HepG2 (cell line): ENCODE results near the gene ECEL1. TPM values are rescaled to one million over a fixed set of nuclear protein-coding genes. Genes with fewer than 3 reads are reported as not detected.

Source experiments
- ATAC-seq: fragments of 200-7000 bp; cut with Tn5 transposase; 3 replicates; pipeline ENCODE4 v1.9.1; 2020; ENCODE audit warnings: mild to moderate bottlenecking, moderate library complexity
- BruUV-seq: library from RNA; stranded (reverse); fragments of 400-500 nt; replicated peaks from 2 replicates; lab custom pipeline; 2021; lab: Mats Ljungman, UMichigan
- CTCF ChIA-PET: fragments of 300-600 bp; formaldehyde crosslinking; extraction: SDS; loops from one replicate; lab custom pipeline; 2021; ENCODE audit warnings: low total read pairs, inconsistent platforms, low intra/inter-chr PET ratio; lab: Yijun Ruan, JAX
- POLR2A ChIA-PET: fragments of 350-600 bp; sonication (Branson Sonifier 250); formaldehyde crosslinking; loops from one replicate; lab custom pipeline; 2020; ENCODE audit warnings: antibody characterized with exemption, inconsistent platforms; lab: Yijun Ruan, JAX
- DNase-seq: peaks from one replicate; pipeline ENCODE4 v3.0.0-alpha.2; 2015; ENCODE audit warnings: low spot score
- FAIRE-seq: peaks from 3 replicates; lab custom pipeline; 2011; peaks lifted over from hg19 to GRCh38; lab: Jason Lieb, UNC
- H2AFZ ChIP-seq: one replicate; pipeline ENCODE4 v1.6.1; 2011; ENCODE audit warnings: low read length, inconsistent platforms
- H3K27ac ChIP-seq: fragments of 300-600 bp; 3 replicates; pipeline ENCODE4 v1.8.0; 2011; ENCODE audit warnings: mixed run types, mild to moderate bottlenecking, mixed read lengths, low read length, inconsistent platforms; ENCODE audit not compliant: insufficient read depth; ENCODE audit errors: extremely low read length
- H3K27me3 ChIP-seq, 2 experiments: fragments of 200-600 bp in 1 of 2; 2 replicates in 1 of 2; 3 replicates in 1 of 2; pipeline versions ENCODE4 v1.6.0 to v1.8.0; 2011; ENCODE audit warnings: low read length in 2 of 2, mild to moderate bottlenecking in 2 of 2, moderate library complexity in 2 of 2, inconsistent platforms in 1 of 2; ENCODE audit not compliant: insufficient read depth in 2 of 2, control insufficient read depth in 1 of 2
- H3K36me3 ChIP-seq, 2 experiments: fragments of 200-600 bp in 1 of 2; replicated peaks in 1 of 2; 2 replicates in 1 of 2; 3 replicates in 1 of 2; pipeline versions ENCODE4 v1.5.1 to v1.8.0; 2011; ENCODE audit warnings: low read length in 2 of 2, inconsistent platforms in 1 of 2; ENCODE audit not compliant: insufficient read depth in 2 of 2, control insufficient read depth in 1 of 2
- H3K4me1 ChIP-seq: 2 replicates; pipeline ENCODE4 v1.5.1; 2012; ENCODE audit warnings: low read length, inconsistent platforms; ENCODE audit not compliant: insufficient read depth
- H3K4me2 ChIP-seq: 2 replicates; pipeline ENCODE4 v1.6.0; 2011; ENCODE audit warnings: low read depth, low read length, inconsistent platforms
- H3K4me3 ChIP-seq, 3 experiments: fragments of 200-600 bp in 1 of 3; sonication (generic), shearing (Covaris generic) in 1 of 3; replicated peaks in 1 of 3; 2 replicates each; pipeline ENCODE4 v1.5.1; 2011 to 2016; ENCODE audit warnings: low read length in 3 of 3, inconsistent platforms in 2 of 3, low read depth in 2 of 3, mild to moderate bottlenecking in 2 of 3, control low read depth in 1 of 3, mixed read lengths in 1 of 3; ENCODE audit not compliant: insufficient read depth in 1 of 3
- H3K79me2 ChIP-seq: one replicate; pipeline ENCODE4 v1.6.1; 2011; ENCODE audit warnings: low read length, inconsistent platforms; ENCODE audit not compliant: insufficient read depth
- H3K9ac ChIP-seq: 2 replicates; pipeline ENCODE4 v1.6.0; 2011; ENCODE audit warnings: mild to moderate bottlenecking, low read depth, low read length, inconsistent platforms; ENCODE audit not compliant: insufficient read depth
- H3K9me3 ChIP-seq: 2 replicates; pipeline ENCODE4 v1.5.1; 2012; ENCODE audit warnings: mild to moderate bottlenecking, low read length
- H4K20me1 ChIP-seq: 2 replicates; pipeline ENCODE4 v1.6.0; 2011; ENCODE audit warnings: inconsistent platforms, mild to moderate bottlenecking, low read length, moderate library complexity; ENCODE audit not compliant: insufficient read depth
- BRD4 ChIP-seq: sonication (generic); formaldehyde crosslinking; IDR thresholded peaks from 2 replicates; pipeline ENCODE4 v1.4.0; 2020; ENCODE audit warnings: missing genetic modification reagents
- CTCF ChIP-seq: sonication (generic); formaldehyde crosslinking; IDR thresholded peaks from 2 replicates; pipeline ENCODE4 v1.5.0; 2020; ENCODE audit warnings: mild to moderate bottlenecking, missing genetic modification reagents, moderate library complexity
- ELF3 ChIP-seq: IDR thresholded peaks from 2 replicates; pipeline ENCODE4 v1.6.1; 2016; ENCODE audit warnings: missing genetic modification reagents, missing compliant biosample characterization
- EZH2 ChIP-seq: conservative IDR thresholded peaks from 2 replicates; pipeline ENCODE4 v1.6.1; 2012; ENCODE audit warnings: mild to moderate bottlenecking, low read depth, low read length, moderate library complexity
- HOXA3 ChIP-seq: sonication (generic); formaldehyde crosslinking; IDR thresholded peaks from 2 replicates; pipeline ENCODE4 v1.5.0; 2020; ENCODE audit warnings: missing genetic modification reagents
- MTF2 ChIP-seq: sonication (generic); formaldehyde crosslinking; IDR thresholded peaks from 2 replicates; pipeline ENCODE4 v1.5.0; 2020; ENCODE audit warnings: missing genetic modification reagents, borderline replicate concordance
- MYC ChIP-seq: sonication (generic); formaldehyde crosslinking; IDR thresholded peaks from 2 replicates; pipeline ENCODE4 v1.9.0; 2021; ENCODE audit warnings: missing genetic modification reagents, borderline replicate concordance
- NPAS2 ChIP-seq: sonication (generic); formaldehyde crosslinking; IDR thresholded peaks from 2 replicates; pipeline ENCODE4 v1.8.0; 2022; ENCODE audit warnings: mild to moderate bottlenecking, missing genetic modification reagents, borderline replicate concordance
- ZBTB21 ChIP-seq: sonication (generic); formaldehyde crosslinking; IDR thresholded peaks from 2 replicates; pipeline ENCODE4 v1.4.0; 2020; ENCODE audit warnings: missing genetic modification reagents
- ZBTB7B ChIP-seq: sonication (generic); formaldehyde crosslinking; IDR thresholded peaks from 2 replicates; pipeline ENCODE4 v1.4.0; 2020; ENCODE audit warnings: missing genetic modification reagents
- ZNF260 ChIP-seq: sonication (generic); formaldehyde crosslinking; IDR thresholded peaks from 2 replicates; pipeline ENCODE4 v1.4.0; 2020; ENCODE audit warnings: missing genetic modification reagents, low read depth, mild to moderate bottlenecking, borderline replicate concordance
- ZNF562 ChIP-seq: sonication (generic); formaldehyde crosslinking; IDR thresholded peaks from 2 replicates; pipeline ENCODE4 v1.8.0; 2022; ENCODE audit warnings: missing genetic modification reagents, borderline replicate concordance
- ZNF704 ChIP-seq: sonication (generic); formaldehyde crosslinking; IDR thresholded peaks from 2 replicates; pipeline ENCODE4 v1.8.1; 2023; ENCODE audit warnings: mild to moderate bottlenecking, inconsistent platforms, moderate library complexity, missing genetic modification reagents, borderline replicate concordance
- ZNF766 ChIP-seq: sonication (generic); formaldehyde crosslinking; IDR thresholded peaks from 2 replicates; pipeline ENCODE4 v1.5.0; 2020; ENCODE audit warnings: missing genetic modification reagents, borderline replicate concordance
- WGBS: methylation state at CpG from one replicate; pipeline ENCODE4 v1.1.6; 2017; ENCODE audit warnings: low lambda C conversion rate; 5-methylcytosine and 5-hydroxymethylcytosine counted together
- in situ Hi-C: cut with HindIII; loops from 2 replicates; pipeline ENCODE4 v1.10.0; 2017; ENCODE audit warnings: low pct_unique_long_range_greater_than_20kb; ENCODE audit not compliant: extremely low pct_ligation_motif_present
- intact Hi-C: fragments of 100-400 bp; cut with micrococcal nuclease; formaldehyde crosslinking; loops from one replicate; pipeline ENCODE4 v1.10.0; 2022; ENCODE audit not compliant: unreplicated experiment
- polyA plus RNA-seq, 8 experiments: library from polyadenylated mRNA; depleted of rRNA in 3 of 8; stranded (reverse) in 7 of 8; unstranded in 1 of 8; fragments of >200 nt; fragmentation: Illumina TruSeq in 4 of 8; extraction: Trizol in 4 of 8; gene quantifications; 2 replicates each; pipeline versions ENCODE4 v1.2.1 to v1.2.3, GENCODE V29; 2011 to 2016; ENCODE audit warnings: low read depth in 4 of 8, missing spikeins in 1 of 8, mixed read lengths in 1 of 8; ENCODE audit not compliant: insufficient read depth in 1 of 8
- total RNA-seq, 5 experiments: library from RNA; depleted of rRNA; stranded (reverse); fragments of >200 nt; fragmentation: Illumina TruSeq; extraction: Trizol; gene quantifications; 2 replicates each; pipeline ENCODE4 v1.2.3, GENCODE V29; 2016; ENCODE audit warnings: low read depth in 1 of 5

ECEL1 gene
- total and polyA plus RNA-seq, 2 of the 13 experiments (the other 11 are each of a cell fraction or from before 2014, with no cell fraction given) = not detected

- WGBS = 31% methylated on average over 16 of the region's 16 CpGs
- intact Hi-C loops (no loop called here), in situ Hi-C loops (no loop called here)
- no TSS peak for BruUV-seq
- Histone ChIP-seq H3K9me3 (no peaks in the 10 kb centered on the region), H3K36me3 (no peaks in the 10 kb centered on the region), H3K4me2 (peak overlapping the region; percentile 72), H2AFZ (no peak overlapping the region), H3K4me1 (peaks cover 11% of the 10 kb centered on the region), H3K27ac (no peak overlapping the region), H4K20me1 (no peaks in the 10 kb centered on the region), H3K27me3 (peaks cover 18 to 94% of the 10 kb centered on the region in 2 experiments), H3K4me3 (peak overlapping the region in 2 of 3 experiments; percentile 52 to 67; a peak in 3 of 6 replicates), H3K9ac (no peak overlapping the region), H3K79me2 (no peaks in the 10 kb centered on the region)
- FAIRE-seq = no peak
- no peak for TF ChIP-seq ZNF562 (CRISPR knock-in tag)
- TF ChIP-seq CTCF = no peak
- TF ChIP-seq EZH2 = peak; percentile 99
- POLR2A ChIA-PET = no interaction called here
- no peak for DNase-seq
- no peak for ATAC-seq
- CTCF ChIA-PET = no interaction called here
Measured at GRCh38 chr2:232503809-232504323, 16.2 kb upstream of the ECEL1 start.

GRCh38 chr2:232502911-232503808, 15.5 kb upstream of the ECEL1 start:
- DNase-seq (no peak), ATAC-seq (peak; percentile 56), FAIRE-seq (no peak)
- ChIA-PET CTCF (no interaction called here), POLR2A (no interaction called here)
- Histone ChIP-seq H3K27ac (no peak overlapping the region), H3K79me2 (no peaks in the 10 kb centered on the region), H3K27me3 (peaks cover 19 to 92% of the 10 kb centered on the region in 2 experiments), H3K9me3 (no peaks in the 10 kb centered on the region), H2AFZ (no peak overlapping the region), H3K4me2 (peak overlapping the region; percentile 72), H3K9ac (0 out of 2 replicates have a peak overlapping the region, but pooled peaks have one; percentile 20), H3K36me3 (no peaks in the 10 kb centered on the region), H3K4me3 (peak overlapping the region; percentile 45 to 67 (median 52); a peak in 5 of 6 replicates), H3K4me1 (peaks cover 11% of the 10 kb centered on the region), H4K20me1 (no peaks in the 10 kb centered on the region)
- WGBS = 4% methylated on average over 26 of the region's 75 CpGs
- no TSS peak for BruUV-seq
- intact Hi-C loops = no loop called here
- in situ Hi-C loops = no loop called here
- TF ChIP-seq ZBTB7B (CRISPR knock-in tag) = 0 out of 2 replicates have a peak, but pooled peaks have one; percentile 45
- peak; percentile 68 for TF ChIP-seq HOXA3 (CRISPR knock-in tag)
- TF ChIP-seq MYC (CRISPR knock-in tag) = 0 out of 2 replicates have a peak, but pooled peaks have one; percentile 15
- TF ChIP-seq ZNF704 (CRISPR knock-in tag) = no peak
- 0 out of 2 replicates have a peak, but pooled peaks have one; percentile 9 for TF ChIP-seq ELF3
- TF ChIP-seq ZNF260 (CRISPR knock-in tag) = no peak
- no peak for TF ChIP-seq BRD4 (CRISPR knock-in tag)
- peak; percentile 82 for TF ChIP-seq ZBTB21 (CRISPR knock-in tag)
- TF ChIP-seq NPAS2 (CRISPR knock-in tag) = no peak
- peak; percentile 98; the same call in 1 of the 2 replicates for TF ChIP-seq MTF2 (CRISPR knock-in tag)
- TF ChIP-seq ZNF766 (CRISPR knock-in tag) = no peak
